OCI-LY3 (cell line): ENCODE measurements around the gene LY6G5C.

Source experiments
- H2AFZ ChIP-seq: fragments of 200-600, 300-600 bp; shearing (Covaris generic); 2 replicates; pipeline ENCODE4 v1.6.0; 2014; ENCODE audit warnings: antibody characterized with exemption, low read depth, low read length
- H3K27ac ChIP-seq: fragments of 200-600, 300-600 bp; sonication (generic); 2 replicates; pipeline ENCODE4 v1.5.1; 2014; ENCODE audit warnings: mild to moderate bottlenecking, low read length, moderate library complexity, mixed read lengths
- H3K27me3 ChIP-seq: fragments of 200-600, 300-600 bp; sonication (generic); 2 replicates; pipeline ENCODE4 v1.6.1; 2014; ENCODE audit warnings: low read depth, low read length, mixed read lengths
- H3K36me3 ChIP-seq: fragments of 200-600, 300-600 bp; sonication (generic); replicated peaks from 2 replicates; pipeline ENCODE3; 2014; ENCODE audit warnings: low read depth, low read length, mixed read lengths
- H3K4me1 ChIP-seq: fragments of 300-600, 200-600 bp; sonication (generic); 2 replicates; pipeline ENCODE4 v1.6.1; 2014; ENCODE audit warnings: low read length, mixed read lengths
- H3K4me2 ChIP-seq: fragments of 200-600, 300-600 bp; sonication (generic); 2 replicates; pipeline ENCODE4 v1.6.1; 2014; ENCODE audit warnings: low read length, mixed read lengths
- H3K4me3 ChIP-seq: fragments of 300-600, 200-600 bp; sonication (generic); 2 replicates; pipeline ENCODE4 v1.5.1; 2014; ENCODE audit warnings: antibody characterized with exemption, mild to moderate bottlenecking, low read length, moderate library complexity
- H3K79me2 ChIP-seq: fragments of 300-600, 200-600 bp; shearing (Covaris generic); 2 replicates; pipeline ENCODE4 v1.6.1; 2014; ENCODE audit warnings: mild to moderate bottlenecking, low read length, mixed read lengths
- H3K9ac ChIP-seq: fragments of 300-600, 200-600 bp; shearing (Covaris generic); 2 replicates; pipeline ENCODE4 v1.6.0; 2014; ENCODE audit warnings: mild to moderate bottlenecking, low read length, moderate library complexity
- H3K9me3 ChIP-seq: fragments of 200-600, 300-600 bp; shearing (Covaris generic); 2 replicates; pipeline ENCODE4 v1.6.1; 2014; ENCODE audit warnings: low read length, mixed read lengths; ENCODE audit not compliant: insufficient read depth
- H4K20me1 ChIP-seq: fragments of 200-600, 300-600 bp; sonication (generic); 2 replicates; pipeline ENCODE4 v1.6.1; 2016; ENCODE audit warnings: low read length, mixed read lengths; ENCODE audit not compliant: insufficient read depth
- EZH2phosphoT487 ChIP-seq: fragments of 200-600 bp; shearing (Covaris generic); IDR thresholded peaks from 2 replicates; pipeline ENCODE4 v1.6.1; 2018; ENCODE audit warnings: antibody characterized with exemption, mixed run types, low read depth
- TF ChIP-seq, protein P1 (sequence below): fragments of 200-600, 300-600 bp; sonication (generic); IDR thresholded peaks from 2 replicates; pipeline ENCODE4 v1.5.1; 2014; ENCODE audit warnings: antibody characterized with exemption, low read length, low read depth

The LY6G5C gene

GRCh38 chr6:31717499-31718222, 36.8 kb upstream of the LY6G5C start:
- no peak overlapping the region for H3K4me3 ChIP-seq
- no peak for TF ChIP-seq EZH2phosphoT487
- TF ChIP-seq, protein P1, sequence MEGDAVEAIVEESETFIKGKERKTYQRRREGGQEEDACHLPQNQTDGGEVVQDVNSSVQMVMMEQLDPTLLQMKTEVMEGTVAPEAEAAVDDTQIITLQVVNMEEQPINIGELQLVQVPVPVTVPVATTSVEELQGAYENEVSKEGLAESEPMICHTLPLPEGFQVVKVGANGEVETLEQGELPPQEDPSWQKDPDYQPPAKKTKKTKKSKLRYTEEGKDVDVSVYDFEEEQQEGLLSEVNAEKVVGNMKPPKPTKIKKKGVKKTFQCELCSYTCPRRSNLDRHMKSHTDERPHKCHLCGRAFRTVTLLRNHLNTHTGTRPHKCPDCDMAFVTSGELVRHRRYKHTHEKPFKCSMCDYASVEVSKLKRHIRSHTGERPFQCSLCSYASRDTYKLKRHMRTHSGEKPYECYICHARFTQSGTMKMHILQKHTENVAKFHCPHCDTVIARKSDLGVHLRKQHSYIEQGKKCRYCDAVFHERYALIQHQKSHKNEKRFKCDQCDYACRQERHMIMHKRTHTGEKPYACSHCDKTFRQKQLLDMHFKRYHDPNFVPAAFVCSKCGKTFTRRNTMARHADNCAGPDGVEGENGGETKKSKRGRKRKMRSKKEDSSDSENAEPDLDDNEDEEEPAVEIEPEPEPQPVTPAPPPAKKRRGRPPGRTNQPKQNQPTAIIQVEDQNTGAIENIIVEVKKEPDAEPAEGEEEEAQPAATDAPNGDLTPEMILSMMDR, result peak; percentile 9; the same call in 1 of the 2 replicates
- no peaks in the 10 kb centered on the region for H3K4me1 ChIP-seq
- H4K20me1 ChIP-seq, result no peaks in the 10 kb centered on the region
- H3K79me2 ChIP-seq, result no peaks in the 10 kb centered on the region
- no peak overlapping the region for H3K4me2 ChIP-seq
- no peaks in the 10 kb centered on the region for H3K9me3 ChIP-seq
- no peaks in the 10 kb centered on the region for H3K36me3 ChIP-seq
- H2AFZ ChIP-seq, result no peak overlapping the region
- H3K27me3 ChIP-seq, result no peaks in the 10 kb centered on the region
- H3K27ac ChIP-seq, result no peak overlapping the region
- H3K9ac ChIP-seq, result no peak overlapping the region

GRCh38 chr6:31715022-31715958, 34.4 kb upstream of the LY6G5C start, which contains the start of gene LY6G6D:
Gene LY6G6D, plus strand, starts transcription at chr6:31715348. Its CDS starts 8 bp downstream, at chr6:31715356.
- H3K4me2 ChIP-seq, result no peak within 1 kb of the TSS

GRCh38 chr6:31713991-31714684, 33.3 kb upstream of the LY6G5C start:
- Histone ChIP-seq H3K4me2 (no peak overlapping the region), H3K4me3 (no peak overlapping the region), H3K9me3 (no peaks in the 10 kb centered on the region), H3K27me3 (no peaks in the 10 kb centered on the region), H3K9ac (no peak overlapping the region), H3K4me1 (peaks cover 6% of the 10 kb centered on the region), H3K79me2 (no peaks in the 10 kb centered on the region), H3K36me3 (no peaks in the 10 kb centered on the region), H2AFZ (no peak overlapping the region), H4K20me1 (no peaks in the 10 kb centered on the region), H3K27ac (no peak overlapping the region)
- no peak for TF ChIP-seq EZH2phosphoT487
- TF ChIP-seq, protein P1, result no peak

More at GRCh38 chr6:31715022-31715958, 34.4 kb upstream of the LY6G5C start, which contains the start of gene LY6G6D:
- Histone ChIP-seq H3K36me3 (no peaks in the 10 kb centered on the region), H3K27me3 (no peaks in the 10 kb centered on the region), H3K4me3 (no peak within 1 kb of the TSS), H3K9ac (no peak within 1 kb of the TSS), H3K79me2 (no peaks in the 10 kb centered on the region), H3K27ac (no peak within 1 kb of the TSS), H3K4me1 (peaks cover 4% of the 10 kb centered on the region), H4K20me1 (no peaks in the 10 kb centered on the region), H2AFZ (no peak within 1 kb of the TSS), H3K9me3 (no peaks in the 10 kb centered on the region)
- TF ChIP-seq EZH2phosphoT487, result no peak
- TF ChIP-seq, protein P1, result no peak

DNA sequence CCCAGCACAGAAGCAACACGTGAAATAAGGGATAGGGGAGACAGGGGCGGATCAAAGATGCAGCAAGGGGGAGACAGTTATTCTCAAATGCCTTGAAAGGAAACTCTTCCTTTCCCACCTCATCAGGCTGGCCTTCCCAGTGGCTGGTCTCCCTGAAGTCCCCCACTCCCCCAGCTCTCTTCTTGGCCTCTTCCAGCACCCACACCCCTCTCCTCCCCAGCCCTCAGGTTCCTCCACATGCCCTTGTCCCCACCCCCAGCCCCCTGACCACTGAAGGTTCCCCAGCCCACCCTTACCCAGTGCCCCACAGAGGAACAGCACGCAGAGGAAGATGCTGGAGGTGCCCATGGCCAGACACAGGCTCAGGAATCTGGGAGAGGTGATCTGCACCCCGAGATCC, 32.6 kb upstream of the LY6G5C start:
- Histone ChIP-seq H3K27ac (no peak overlapping the region), H3K27me3 (no peaks in the 10 kb centered on the region), H3K9me3 (no peaks in the 10 kb centered on the region), H3K4me3 (no peak overlapping the region), H3K36me3 (no peaks in the 10 kb centered on the region), H3K9ac (no peak overlapping the region), H3K4me2 (no peak overlapping the region), H2AFZ (no peak overlapping the region), H4K20me1 (no peaks in the 10 kb centered on the region), H3K79me2 (no peaks in the 10 kb centered on the region), H3K4me1 (peaks cover 6% of the 10 kb centered on the region)
- TF ChIP-seq, protein P1, result no peak
- no peak for TF ChIP-seq EZH2phosphoT487
